Astrocyte of the spinal cord (primary cell): Measurements from ENCODE around the gene OR4D1.
"Not testable (repeated sequence)": the region's sequence is repeated elsewhere in the genome, so short reads cannot be mapped to it uniquely, and the experiment has no call there.

Experiments used
- DNase-seq: peaks from one replicate; pipeline ENCODE4 v3.0.0; 2011; ENCODE audit warnings: low read depth, low spot score
- H3K4me3 ChIP-seq: 2 replicates; pipeline ENCODE4 v1.5.1; 2011; ENCODE audit warnings: low read depth, mild to moderate bottlenecking, low read length, moderate library complexity
- CTCF ChIP-seq: IDR thresholded peaks from 2 replicates; pipeline ENCODE4 v1.5.1; 2012; ENCODE audit warnings: low read depth, mild to moderate bottlenecking, low read length, inconsistent platforms
- in situ Hi-C: cut with HindIII; loops from 2 replicates; pipeline ENCODE4 v1.10.0; 2017; ENCODE audit warnings: low sequenced_read_pairs

The OR4D1 gene

GRCh38 chr17:58121925-58122324 lies 26.3 kb upstream of the OR4D1 start:
- peak; percentile 25 for DNase-seq

GRCh38 chr17:58127846-58128245 lies 20.3 kb upstream of the OR4D1 start:
- in situ Hi-C loops = no loop called here
- no peak overlapping the region for H3K4me3 ChIP-seq
- no peak for TF ChIP-seq CTCF
- no peak for DNase-seq

More at GRCh38 chr17:58121925-58122324, 26.3 kb upstream of the OR4D1 start:
- no peak overlapping the region for H3K4me3 ChIP-seq
- in situ Hi-C loops = no loop called here
- peak; percentile 26 for TF ChIP-seq CTCF

GRCh38 chr17:58132697-58133096 lies 15.5 kb upstream of the OR4D1 start:
- DNase-seq, H3K4me3 ChIP-seq, in situ Hi-C loops: not testable (repeated sequence)

GRCh38 chr17:58136669-58137279 lies 11.4 kb upstream of the OR4D1 start:
- in situ Hi-C loops = no loop called here
- DNase-seq = no peak
- TF ChIP-seq CTCF = peak; percentile 44

GRCh38 chr17:58141505-58141904 lies 6.7 kb upstream of the OR4D1 start:
- TF ChIP-seq CTCF = no peak
- DNase-seq = no peak
- H3K4me3 ChIP-seq = no peak overlapping the region
- in situ Hi-C loops = no loop called here

More at GRCh38 chr17:58136669-58137279, 11.4 kb upstream of the OR4D1 start:
- H3K4me3 ChIP-seq = no peak overlapping the region

GRCh38 chr17:58143335-58143734 lies 4.8 kb upstream of the OR4D1 start:
- DNase-seq, H3K4me3 ChIP-seq, in situ Hi-C loops: not testable (repeated sequence)

GRCh38 chr17:58144801-58145200 lies 3.4 kb upstream of the OR4D1 start:
- TF ChIP-seq CTCF = no peak
- no peak overlapping the region for H3K4me3 ChIP-seq
- in situ Hi-C loops = no loop called here
- DNase-seq = no peak

GRCh38 chr17:58148609-58149008 lies 425 bp downstream of the OR4D1 start:
- H3K4me3 ChIP-seq = no peak overlapping the region
- no peak for DNase-seq
- TF ChIP-seq CTCF = no peak
- in situ Hi-C loops = no loop called here
